ENCODE measurements around the gene NUP153.

NUP153 gene

GRCh38 chr6:17630511-17631073 is 76.1 kb downstream of the NUP153 start:
- no peaks in the 10 kb centered on the region for H3K9me3 ChIP-seq (ENCODE audit: control insufficient read depth, low read length)
- no peak overlapping the region for H3K27ac ChIP-seq (ENCODE audit: low read depth, low read length, severe bottlenecking)
- no peaks in the 10 kb centered on the region for H3K4me1 ChIP-seq (ENCODE audit: control insufficient read depth, insufficient read depth, low read length, poor library complexity, severe bottlenecking)
- 100% methylated on average over 1 of the region's 5 CpGs; no CpG with 5 or more reads in 1 of the 2 experiments for WGBS, 2 experiments (ENCODE audit: insufficient coverage in 2 of 2)
- H3K36me3 ChIP-seq (ENCODE audit: control insufficient read depth, insufficient read depth, low read length): peaks cover 85% of the 10 kb centered on the region
- no peak overlapping the region for H3K4me3 ChIP-seq (ENCODE audit: extremely low read depth, insufficient read depth, low read length, poor library complexity, severe bottlenecking)

- no peak overlapping the region for H3K27ac ChIP-seq (ENCODE audit: low read depth, low read length, severe bottlenecking)
- H3K36me3 ChIP-seq (ENCODE audit: control insufficient read depth, insufficient read depth, low read length): peaks cover 88% of the 10 kb centered on the region
- WGBS, 2 experiments (ENCODE audit: insufficient coverage in 2 of 2): 86 to 96% methylated on average over 3 to 4 of the region's 8 CpGs
Measured at GRCh38 chr6:17629824-17630510, 76.8 kb downstream of the NUP153 start.

GRCh38 chr6:17628873-17629272 is 77.9 kb downstream of the NUP153 start:
- Histone ChIP-seq H3K36me3 (ENCODE audit: control insufficient read depth, insufficient read depth, low read length) (peaks cover 88% of the 10 kb centered on the region), H3K4me3 (ENCODE audit: extremely low read depth, insufficient read depth, low read length, poor library complexity, severe bottlenecking) (no peak overlapping the region), H3K9me3 (ENCODE audit: control insufficient read depth, low read length) (no peaks in the 10 kb centered on the region), H3K27ac (ENCODE audit: low read depth, low read length, severe bottlenecking) (no peak overlapping the region), H3K4me1 (ENCODE audit: control insufficient read depth, insufficient read depth, low read length, poor library complexity, severe bottlenecking) (no peaks in the 10 kb centered on the region)
- 100% methylated on average over 1 of the region's 1 CpG for WGBS, 2 experiments (ENCODE audit: insufficient coverage in 2 of 2)

More at GRCh38 chr6:17629824-17630510, 76.8 kb downstream of the NUP153 start:
- Histone ChIP-seq H3K9me3 (ENCODE audit: control insufficient read depth, low read length) (no peaks in the 10 kb centered on the region), H3K4me3 (ENCODE audit: extremely low read depth, insufficient read depth, low read length, poor library complexity, severe bottlenecking) (no peak overlapping the region), H3K4me1 (ENCODE audit: control insufficient read depth, insufficient read depth, low read length, poor library complexity, severe bottlenecking) (no peaks in the 10 kb centered on the region)

- H3K27ac ChIP-seq (ENCODE audit: low read depth, low read length, severe bottlenecking): no peak overlapping the region
- H3K4me1 ChIP-seq (ENCODE audit: control insufficient read depth, insufficient read depth, low read length, poor library complexity, severe bottlenecking): no peaks in the 10 kb centered on the region
- no peaks in the 10 kb centered on the region for H3K9me3 ChIP-seq (ENCODE audit: control insufficient read depth, low read length)
- no CpG with 5 or more reads among the region's 1 CpG for WGBS, 2 experiments (ENCODE audit: insufficient coverage in 2 of 2)
- no peak overlapping the region for H3K4me3 ChIP-seq (ENCODE audit: extremely low read depth, insufficient read depth, low read length, poor library complexity, severe bottlenecking)
- peaks cover 89% of the 10 kb centered on the region for H3K36me3 ChIP-seq (ENCODE audit: control insufficient read depth, insufficient read depth, low read length)
Measured at GRCh38 chr6:17624396-17624795, 82.3 kb downstream of the NUP153 start.

- no peak overlapping the region for H3K27ac ChIP-seq (ENCODE audit: low read depth, low read length, severe bottlenecking)
- H3K9me3 ChIP-seq (ENCODE audit: control insufficient read depth, low read length): no peaks in the 10 kb centered on the region
- WGBS, 2 experiments (ENCODE audit: insufficient coverage in 2 of 2): 89 to 100% methylated on average over 4 to 5 of the region's 5 CpGs
- H3K4me3 ChIP-seq (ENCODE audit: extremely low read depth, insufficient read depth, low read length, poor library complexity, severe bottlenecking): no peak overlapping the region
- no peaks in the 10 kb centered on the region for H3K4me1 ChIP-seq (ENCODE audit: control insufficient read depth, insufficient read depth, low read length, poor library complexity, severe bottlenecking)
- H3K36me3 ChIP-seq (ENCODE audit: control insufficient read depth, insufficient read depth, low read length): peaks cover 88% of the 10 kb centered on the region
Measured at GRCh38 chr6:17622144-17622543, 84.6 kb downstream of the NUP153 start.

GRCh38 chr6:17621003-17621402 is 85.7 kb downstream of the NUP153 start:
- no peak overlapping the region for H3K27ac ChIP-seq (ENCODE audit: low read depth, low read length, severe bottlenecking)
- H3K4me3 ChIP-seq (ENCODE audit: extremely low read depth, insufficient read depth, low read length, poor library complexity, severe bottlenecking): no peak overlapping the region
- H3K9me3 ChIP-seq (ENCODE audit: control insufficient read depth, low read length): no peaks in the 10 kb centered on the region
- peaks cover 86% of the 10 kb centered on the region for H3K36me3 ChIP-seq (ENCODE audit: control insufficient read depth, insufficient read depth, low read length)
- no peaks in the 10 kb centered on the region for H3K4me1 ChIP-seq (ENCODE audit: control insufficient read depth, insufficient read depth, low read length, poor library complexity, severe bottlenecking)
- 67 to 100% methylated on average over 1 of the region's 2 CpGs for WGBS, 2 experiments (ENCODE audit: insufficient coverage in 2 of 2)

- no peak overlapping the region for H3K4me3 ChIP-seq (ENCODE audit: extremely low read depth, insufficient read depth, low read length, poor library complexity, severe bottlenecking)
- WGBS, 2 experiments (ENCODE audit: insufficient coverage in 2 of 2): 100% methylated on average over 2 to 3 of the region's 4 CpGs
- no peaks in the 10 kb centered on the region for H3K9me3 ChIP-seq (ENCODE audit: control insufficient read depth, low read length)
- peaks cover 68% of the 10 kb centered on the region for H3K36me3 ChIP-seq (ENCODE audit: control insufficient read depth, insufficient read depth, low read length)
- no peak overlapping the region for H3K27ac ChIP-seq (ENCODE audit: low read depth, low read length, severe bottlenecking)
- H3K4me1 ChIP-seq (ENCODE audit: control insufficient read depth, insufficient read depth, low read length, poor library complexity, severe bottlenecking): no peaks in the 10 kb centered on the region
Measured at GRCh38 chr6:17615794-17616193, 90.9 kb downstream of the NUP153 start.

- H3K4me3 ChIP-seq (ENCODE audit: extremely low read depth, insufficient read depth, low read length, poor library complexity, severe bottlenecking): no peak overlapping the region
- WGBS, 2 experiments (ENCODE audit: insufficient coverage in 2 of 2): 92 to 100% methylated on average over 2 to 4 of the region's 4 CpGs
- H3K36me3 ChIP-seq (ENCODE audit: control insufficient read depth, insufficient read depth, low read length): peaks cover 42% of the 10 kb centered on the region
- H3K4me1 ChIP-seq (ENCODE audit: control insufficient read depth, insufficient read depth, low read length, poor library complexity, severe bottlenecking): no peaks in the 10 kb centered on the region
- H3K9me3 ChIP-seq (ENCODE audit: control insufficient read depth, low read length): no peaks in the 10 kb centered on the region
- no peak overlapping the region for H3K27ac ChIP-seq (ENCODE audit: low read depth, low read length, severe bottlenecking)
Measured at GRCh38 chr6:17612048-17612447, 94.7 kb downstream of the NUP153 start.

- Histone ChIP-seq H3K36me3 (ENCODE audit: control insufficient read depth, insufficient read depth, low read length) (peaks cover 41% of the 10 kb centered on the region), H3K27ac (ENCODE audit: low read depth, low read length, severe bottlenecking) (no peak overlapping the region), H3K9me3 (ENCODE audit: control insufficient read depth, low read length) (no peaks in the 10 kb centered on the region), H3K4me1 (ENCODE audit: control insufficient read depth, insufficient read depth, low read length, poor library complexity, severe bottlenecking) (no peaks in the 10 kb centered on the region), H3K4me3 (ENCODE audit: extremely low read depth, insufficient read depth, low read length, poor library complexity, severe bottlenecking) (no peak overlapping the region)
- 93 to 100% methylated on average over 2 of the region's 3 CpGs for whole genome bisulfite sequencing, 2 experiments (ENCODE audit: insufficient coverage in 2 of 2)
Measured at GRCh38 chr6:17610835-17611234, 95.9 kb downstream of the NUP153 start.

- Histone ChIP-seq H3K36me3 (ENCODE audit: control insufficient read depth, insufficient read depth, low read length) (peaks cover 32% of the 10 kb centered on the region), H3K27ac (ENCODE audit: low read depth, low read length, severe bottlenecking) (no peak overlapping the region), H3K4me1 (ENCODE audit: control insufficient read depth, insufficient read depth, low read length, poor library complexity, severe bottlenecking) (no peaks in the 10 kb centered on the region), H3K4me3 (ENCODE audit: extremely low read depth, insufficient read depth, low read length, poor library complexity, severe bottlenecking) (no peak overlapping the region), H3K9me3 (ENCODE audit: control insufficient read depth, low read length) (no peaks in the 10 kb centered on the region)
- 88 to 100% methylated on average over 3 to 4 of the region's 4 CpGs for WGBS, 2 experiments (ENCODE audit: insufficient coverage in 2 of 2)
Measured at GRCh38 chr6:17606606-17607005, 100.1 kb downstream of the NUP153 start.

- Histone ChIP-seq H3K27ac (ENCODE audit: low read depth, low read length, severe bottlenecking) (no peak overlapping the region), H3K4me3 (ENCODE audit: extremely low read depth, insufficient read depth, low read length, poor library complexity, severe bottlenecking) (no peak overlapping the region), H3K9me3 (ENCODE audit: control insufficient read depth, low read length) (no peaks in the 10 kb centered on the region), H3K36me3 (ENCODE audit: control insufficient read depth, insufficient read depth, low read length) (peaks cover 25% of the 10 kb centered on the region), H3K4me1 (ENCODE audit: control insufficient read depth, insufficient read depth, low read length, poor library complexity, severe bottlenecking) (no peaks in the 10 kb centered on the region)
- WGBS, 2 experiments (ENCODE audit: insufficient coverage in 2 of 2): 100% methylated on average over 1 of the region's 1 CpG; no CpG with 5 or more reads in 1 of the 2 experiments
Measured at GRCh38 chr6:17602888-17603287, 103.8 kb downstream of the NUP153 start.
